Uterine smooth muscle cell (primary cell): Measurements from ENCODE around the gene PDIA3. TPM values are rescaled to one million over a fixed set of nuclear protein-coding genes. Genes with fewer than 3 reads are reported as not detected.

Source experiments
- total RNA-seq: library from RNA; depleted of rRNA; stranded (reverse); fragments of >200 nt; gene quantifications from 2 replicates; pipeline ENCODE4 v1.2.3, GENCODE V29; 2014

The PDIA3 gene
- 160 and 313 TPM in 2 replicates for total RNA-seq

GRCh38 chr15:43746245-43746902 lies at the start of gene PDIA3:
TSS of gene PDIA3 (plus strand) at chr15:43746438. CDS start at chr15:43746540, 102 bp downstream.

GRCh38 chr15:43776718-43777266 lies 30.6 kb downstream of the PDIA3 start, which contains the start of gene ELL3:
TSS of gene ELL3 (minus strand) at chr15:43776966. CDS start at chr15:43776901, 65 bp downstream.

GRCh38 chr15:43791993-43792760 lies 45.9 kb downstream of the PDIA3 start, which contains the start of gene SERF2:
TSS of gene SERF2 (plus strand) at chr15:43792320. CDS start at chr15:43792377, 57 bp downstream.

GRCh38 chr15:43799945-43800285 lies 53.7 kb downstream of the PDIA3 start, which contains the start of gene SERINC4:
TSS of gene SERINC4 (minus strand) at chr15:43800220. CDS start at chr15:43799986, 234 bp downstream.

GRCh38 chr15:43800286-43801141 lies 54.3 kb downstream of the PDIA3 start, which contains the start of gene HYPK:
TSS of gene HYPK (plus strand) at chr15:43800599. CDS start at chr15:43800623, 24 bp downstream.

Other genes with a start within 250 kb of the PDIA3 start
- gene MAP1A, start 228.8 kb upstream of the PDIA3 start, total RNA-seq, result 89.7 and 90.5 TPM in 2 replicates
- gene PPIP5K1, start 156.2 kb upstream of the PDIA3 start, total RNA-seq, result 29.7 and 32.4 TPM in 2 replicates
- gene CKMT1B, start 152.4 kb upstream of the PDIA3 start, total RNA-seq, result not detected in 2 replicates
- gene STRC, start 127.6 kb upstream of the PDIA3 start, total RNA-seq, result 0.12 TPM in 1 of 2 replicates, not detected in the other
- gene CATSPER2, start 97.6 kb upstream of the PDIA3 start, total RNA-seq, result 2.1 and 2.9 TPM in 2 replicates
- not detected in 2 replicates for gene CKMT1A, start 52.6 kb upstream of the PDIA3 start, total RNA-seq
- gene ELL3, start 30.5 kb downstream of the PDIA3 start, total RNA-seq, result 2.7 and 3.1 TPM in 2 replicates
- gene SERF2, start 45.9 kb downstream of the PDIA3 start, total RNA-seq, result 256 and 546 TPM in 2 replicates
- gene SERINC4, start 53.8 kb downstream of the PDIA3 start, total RNA-seq, result 0.11 TPM in 1 of 2 replicates, not detected in the other
- gene HYPK, start 54.2 kb downstream of the PDIA3 start, total RNA-seq, result 12.9 and 13.0 TPM in 2 replicates
- gene MFAP1, start 78.3 kb downstream of the PDIA3 start, total RNA-seq, result 31.2 and 37.8 TPM in 2 replicates
- gene WDR76, start 80.6 kb downstream of the PDIA3 start, total RNA-seq, result 12.2 and 41.7 TPM in 2 replicates